ENCODE measurements around the gene KHDC3L.

GRCh38 chr6:73371984-73372383, 9.5 kb downstream of the KHDC3L start:
- TF ChIP-seq CTCF (IDR thresholded peaks at IDR 0.05; ENCODE audit: low read depth, low read length) = no peak
- no peak for TF ChIP-seq POLR2A (IDR thresholded peaks at IDR 0.05; ENCODE audit: extremely low read depth, insufficient read length)

All from NB4 (cell line).